Calu3 (cell line): ENCODE measurements around the gene STK32A. TPM values are rescaled to one million over a fixed set of nuclear protein-coding genes. Genes with fewer than 3 reads are reported as not detected.

ENCODE experiments used
- BruUV-seq: library from RNA; stranded (reverse); fragments of 400-500 nt; replicated peaks from 2 replicates; lab custom pipeline; 2021; lab: Mats Ljungman, UMichigan
- CTCF ChIA-PET: fragments of 300-600 bp; sonication (Branson Sonifier 250); formaldehyde crosslinking; loops from one replicate; lab custom pipeline; 2022; ENCODE audit warnings: antibody characterized with exemption; lab: Charles Lee
- DNase-seq: peaks from one replicate; pipeline ENCODE4 v3.0.0; 2022
- H3K27ac Mint-ChIP-seq: one replicate; pipeline ENCODE4 v1.8.0; 2022; ENCODE audit warnings: mixed read lengths; ENCODE audit not compliant: unreplicated experiment
- H3K27me3 Mint-ChIP-seq: one replicate; pipeline ENCODE4 v1.8.0; 2022; ENCODE audit warnings: mixed read lengths; ENCODE audit not compliant: unreplicated experiment
- H3K36me3 Mint-ChIP-seq: one replicate; pipeline ENCODE4 v1.8.0; 2022; ENCODE audit warnings: mild to moderate bottlenecking, moderate library complexity, mixed read lengths; ENCODE audit not compliant: insufficient read depth, unreplicated experiment
- H3K4me1 Mint-ChIP-seq: one replicate; pipeline ENCODE4 v1.8.0; 2022; ENCODE audit warnings: mild to moderate bottlenecking, low read depth, mixed read lengths; ENCODE audit not compliant: unreplicated experiment
- H3K4me3 Mint-ChIP-seq: one replicate; pipeline ENCODE4 v1.8.0; 2022; ENCODE audit warnings: mild to moderate bottlenecking, low read depth, moderate library complexity, mixed read lengths; ENCODE audit not compliant: unreplicated experiment
- H3K9me3 Mint-ChIP-seq: one replicate; pipeline ENCODE4 v1.8.0; 2022; ENCODE audit warnings: low read depth, mixed read lengths; ENCODE audit not compliant: unreplicated experiment
- intact Hi-C: fragments of 100-400 bp; cut with micrococcal nuclease; formaldehyde crosslinking; loops from one replicate; pipeline ENCODE4 v1.10.0; 2022; ENCODE audit not compliant: unreplicated experiment
- total RNA-seq: library from RNA; stranded (reverse); gene quantifications from 2 replicates; pipeline ENCODE4 v1.2.3, GENCODE V29; 2022
- TF ChIP-seq, protein P1 (sequence below): fragments of 200-600 bp; IDR thresholded peaks from one replicate; pipeline ENCODE4 v1.8.0; 2022; ENCODE audit warnings: antibody characterized with exemption; ENCODE audit not compliant: unreplicated experiment

STK32A gene
- total RNA-seq, 1 experiment from 2014 or later = 32.5 TPM

DNA sequence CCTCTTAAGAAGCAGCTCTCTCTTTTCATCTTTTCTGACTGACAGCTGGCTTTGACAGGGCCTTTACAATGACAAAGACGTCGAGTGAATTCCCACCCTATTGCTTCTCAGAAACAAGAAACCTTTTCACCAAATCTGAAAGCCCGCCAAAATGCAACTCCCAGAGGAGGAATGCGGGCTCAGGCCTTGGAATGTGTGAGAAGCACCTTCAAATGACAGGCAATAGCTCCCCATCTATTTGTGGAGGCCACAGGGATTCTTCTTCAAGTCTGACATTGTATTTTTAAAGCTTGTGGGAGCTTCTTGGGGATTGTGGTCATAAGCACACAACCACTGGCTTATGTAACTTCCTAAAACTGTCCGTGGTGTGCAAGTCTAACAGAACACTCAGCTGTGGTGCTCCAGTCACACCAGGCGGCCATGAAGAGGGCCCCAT, 202.4 kb downstream of the STK32A start:
- H3K36me3 Mint-ChIP-seq = no peaks in the 10 kb centered on the region
- DNase-seq = no peak
- no peaks in the 10 kb centered on the region for H3K4me1 Mint-ChIP-seq
- CTCF ChIA-PET = no interaction called here
- intact Hi-C loops = no loop called here
- TF ChIP-seq, protein P1, sequence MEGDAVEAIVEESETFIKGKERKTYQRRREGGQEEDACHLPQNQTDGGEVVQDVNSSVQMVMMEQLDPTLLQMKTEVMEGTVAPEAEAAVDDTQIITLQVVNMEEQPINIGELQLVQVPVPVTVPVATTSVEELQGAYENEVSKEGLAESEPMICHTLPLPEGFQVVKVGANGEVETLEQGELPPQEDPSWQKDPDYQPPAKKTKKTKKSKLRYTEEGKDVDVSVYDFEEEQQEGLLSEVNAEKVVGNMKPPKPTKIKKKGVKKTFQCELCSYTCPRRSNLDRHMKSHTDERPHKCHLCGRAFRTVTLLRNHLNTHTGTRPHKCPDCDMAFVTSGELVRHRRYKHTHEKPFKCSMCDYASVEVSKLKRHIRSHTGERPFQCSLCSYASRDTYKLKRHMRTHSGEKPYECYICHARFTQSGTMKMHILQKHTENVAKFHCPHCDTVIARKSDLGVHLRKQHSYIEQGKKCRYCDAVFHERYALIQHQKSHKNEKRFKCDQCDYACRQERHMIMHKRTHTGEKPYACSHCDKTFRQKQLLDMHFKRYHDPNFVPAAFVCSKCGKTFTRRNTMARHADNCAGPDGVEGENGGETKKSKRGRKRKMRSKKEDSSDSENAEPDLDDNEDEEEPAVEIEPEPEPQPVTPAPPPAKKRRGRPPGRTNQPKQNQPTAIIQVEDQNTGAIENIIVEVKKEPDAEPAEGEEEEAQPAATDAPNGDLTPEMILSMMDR = no peak
- H3K27me3 Mint-ChIP-seq = no peaks in the 10 kb centered on the region
- no peak overlapping the region for H3K27ac Mint-ChIP-seq
- no TSS peak for BruUV-seq
- H3K9me3 Mint-ChIP-seq = peaks cover 2% of the 10 kb centered on the region
- no peak overlapping the region for H3K4me3 Mint-ChIP-seq
